Effector memory CD4-positive, alpha-beta T cell (primary cell): ENCODE data around the gene ZP3.
"Not testable (repeated sequence)": the region's sequence is repeated elsewhere in the genome, so short reads cannot be mapped to it uniquely, and the experiment has no call there.

Experiments used
- DNase-seq, 3 donors: peaks; one replicate each; pipeline ENCODE4 v3.0.0-alpha.2; 2020
- H3K27ac ChIP-seq: 2 replicates; pipeline ENCODE4 v1.7.0; 2013; ENCODE audit warnings: mild to moderate bottlenecking, low read length, moderate library complexity; ENCODE audit not compliant: insufficient read depth, poor library complexity, severe bottlenecking
- H3K27me3 ChIP-seq: replicated peaks from 2 replicates; pipeline ENCODE4 v1.7.0; 2013; ENCODE audit warnings: mild to moderate bottlenecking, low read length; ENCODE audit not compliant: insufficient read depth, control insufficient read depth, poor library complexity, severe bottlenecking
- H3K36me3 ChIP-seq: 2 replicates; pipeline ENCODE4 v1.7.0; 2013; ENCODE audit warnings: mild to moderate bottlenecking, low read length, moderate library complexity; ENCODE audit not compliant: control insufficient read depth, insufficient read depth
- H3K4me1 ChIP-seq: 2 replicates; pipeline ENCODE4 v1.7.0; 2013; ENCODE audit warnings: low read length, mild to moderate bottlenecking; ENCODE audit not compliant: control insufficient read depth, insufficient read depth, poor library complexity, severe bottlenecking
- H3K4me3 ChIP-seq: 2 replicates; pipeline ENCODE4 v1.7.0; 2013; ENCODE audit warnings: low read length, low read depth, mild to moderate bottlenecking; ENCODE audit not compliant: insufficient read depth, poor library complexity, severe bottlenecking
- H3K9me3 ChIP-seq: 2 replicates; pipeline ENCODE4 v1.7.0; 2013; ENCODE audit warnings: mild to moderate bottlenecking, low read length, moderate library complexity; ENCODE audit not compliant: control insufficient read depth
- total RNA-seq, 3 donors: gene quantifications; one replicate each; lab custom pipeline; 2026; lab: John Stamatoyannopoulos, UW

ZP3 gene
- total RNA-seq: 0.52 to 1.5 (median 0.69) reads per million in 3 donors

- Histone ChIP-seq H3K4me1 (peaks cover 6% of the 10 kb centered on the region), H3K36me3 (no peaks in the 10 kb centered on the region), H3K27me3 (no peaks in the 10 kb centered on the region), H3K4me3 (no peak within 1 kb of the TSS), H3K27ac (no peak within 1 kb of the TSS), H3K9me3 (no peaks in the 10 kb centered on the region)
- DNase-seq: no peak
These were observed at the start of gene ZP3 for GRCh38 chr7:76424413-76425111. TSS of gene ZP3 (plus strand) at chr7:76424950. CDS start at chr7:76424965, 15 bp downstream.

- Histone ChIP-seq H3K27ac (no peak overlapping the region), H3K4me1 (peaks cover 4% of the 10 kb centered on the region), H3K9me3 (no peaks in the 10 kb centered on the region), H3K36me3 (no peaks in the 10 kb centered on the region), H3K4me3 (no peak overlapping the region), H3K27me3 (no peaks in the 10 kb centered on the region)
- DNase-seq: no peak
These were observed 49.5 kb upstream of the ZP3 start for GRCh38 chr7:76375251-76375650.

GRCh38 chr7:76377186-76377918 lies 47.4 kb upstream of the ZP3 start:
- Histone ChIP-seq H3K9me3 (no peaks in the 10 kb centered on the region), H3K27me3 (no peaks in the 10 kb centered on the region), H3K36me3 (no peaks in the 10 kb centered on the region), H3K27ac (no peak overlapping the region), H3K4me1 (peaks cover 4% of the 10 kb centered on the region), H3K4me3 (no peak overlapping the region)
- DNase-seq: no peak

- H3K4me3 ChIP-seq: peak overlapping the region; percentile 47
- no peaks in the 10 kb centered on the region for H3K9me3 ChIP-seq
- no peaks in the 10 kb centered on the region for H3K27me3 ChIP-seq
- peaks cover 4% of the 10 kb centered on the region for H3K4me1 ChIP-seq
- no peaks in the 10 kb centered on the region for H3K36me3 ChIP-seq
- H3K27ac ChIP-seq: no peak overlapping the region
- no peak for DNase-seq
These were observed 44.2 kb upstream of the ZP3 start for GRCh38 chr7:76380623-76380966.

- H3K27ac ChIP-seq: no peak overlapping the region
- peaks cover 4% of the 10 kb centered on the region for H3K4me1 ChIP-seq
- DNase-seq: no peak
- H3K36me3 ChIP-seq: no peaks in the 10 kb centered on the region
- no peak overlapping the region for H3K4me3 ChIP-seq
- H3K9me3 ChIP-seq: no peaks in the 10 kb centered on the region
- H3K27me3 ChIP-seq: no peaks in the 10 kb centered on the region
These were observed 42.9 kb upstream of the ZP3 start for GRCh38 chr7:76381814-76382213.

- H3K27ac ChIP-seq: no peak overlapping the region
- H3K4me3 ChIP-seq: no peak overlapping the region
- H3K36me3 ChIP-seq: no peaks in the 10 kb centered on the region
- no peak for DNase-seq
- no peaks in the 10 kb centered on the region for H3K9me3 ChIP-seq
- H3K27me3 ChIP-seq: no peaks in the 10 kb centered on the region
- H3K4me1 ChIP-seq: peaks cover 4% of the 10 kb centered on the region
These were observed 41.4 kb upstream of the ZP3 start for GRCh38 chr7:76383089-76383944.

GRCh38 chr7:76386691-76387260 lies 38.0 kb upstream of the ZP3 start:
- no peaks in the 10 kb centered on the region for H3K36me3 ChIP-seq
- H3K27ac ChIP-seq: no peak overlapping the region
- H3K9me3 ChIP-seq: no peaks in the 10 kb centered on the region
- H3K4me1 ChIP-seq: no peaks in the 10 kb centered on the region
- H3K27me3 ChIP-seq: no peaks in the 10 kb centered on the region
- H3K4me3 ChIP-seq: no peak overlapping the region
- DNase-seq: no peak

- not testable (repeated sequence) for H3K36me3 ChIP-seq, H3K9me3 ChIP-seq, H3K4me3 ChIP-seq, H3K4me1 ChIP-seq, H3K27ac ChIP-seq, H3K27me3 ChIP-seq, DNase-seq
These were observed 37.0 kb upstream of the ZP3 start for GRCh38 chr7:76387789-76388188.

- H3K27me3 ChIP-seq: no peaks in the 10 kb centered on the region
- H3K4me3 ChIP-seq: no peak overlapping the region
- no peaks in the 10 kb centered on the region for H3K9me3 ChIP-seq
- H3K27ac ChIP-seq: no peak overlapping the region
- no peaks in the 10 kb centered on the region for H3K36me3 ChIP-seq
- H3K4me1 ChIP-seq: no peaks in the 10 kb centered on the region
- DNase-seq: no peak
These were observed 34.7 kb upstream of the ZP3 start for GRCh38 chr7:76390092-76390491.
